ENCODE data around the gene CAMTA1. TPM values are rescaled to one million over a fixed set of nuclear protein-coding genes. Genes with fewer than 3 reads are reported as not detected.

CAMTA1 gene
- total RNA-seq, 1 donor from 2014 or later, result 77.6 TPM

- TF ChIP-seq CTCF (IDR thresholded peaks at IDR 0.05; ENCODE audit: insufficient read depth, low read depth, low read length) (no peak), EZH2 (IDR thresholded peaks at IDR 0.05; ENCODE audit: insufficient read depth, low read length) (no peak)
- H3K9me3 Mint-ChIP-seq (ENCODE audit: unreplicated experiment), result no peaks in the 10 kb centered on the region
- no peak overlapping the region for H3K27ac Mint-ChIP-seq (ENCODE audit: unreplicated experiment)
- no peaks in the 10 kb centered on the region for H3K27me3 Mint-ChIP-seq (ENCODE audit: low read depth, unreplicated experiment)
- Histone ChIP-seq H2AFZ (ENCODE audit: low read depth, low read length) (no peak overlapping the region), H3K27ac (ENCODE audit: low read depth, low read length) (no peak overlapping the region), H4K20me1 (ENCODE audit: insufficient read depth, low read length) (peaks cover 13% of the 10 kb centered on the region), H3K79me2 (ENCODE audit: insufficient read depth, low read length) (peaks cover 14% of the 10 kb centered on the region), H3K4me3 (ENCODE audit: insufficient read depth, low read depth, low read length) (no peak overlapping the region), H3K36me3 (ENCODE audit: insufficient read depth, low read length) (no peaks in the 10 kb centered on the region), H3K4me1 (ENCODE audit: insufficient read depth, low read length) (peaks cover 9% of the 10 kb centered on the region), H3K9me3 (ENCODE audit: insufficient read depth, low read depth, low read length) (no peaks in the 10 kb centered on the region), H3K9ac (ENCODE audit: low read length) (no peak overlapping the region), H3K27me3 (ENCODE audit: insufficient read depth, low read length) (no peaks in the 10 kb centered on the region), H3K4me2 (ENCODE audit: low read length) (no peak overlapping the region)
- H3K4me3 Mint-ChIP-seq (ENCODE audit: unreplicated experiment), result no peak overlapping the region
- DNase-seq (ENCODE audit: low read depth), result no peak
- no peak for FAIRE-seq
- H3K36me3 Mint-ChIP-seq (ENCODE audit: low read depth, unreplicated experiment), result peaks cover 3% of the 10 kb centered on the region
- H3K4me1 Mint-ChIP-seq (ENCODE audit: low read depth, unreplicated experiment), result peaks cover 7% of the 10 kb centered on the region
These were observed 3.1 kb upstream of the CAMTA1 start for GRCh38 chr1:6782151-6782550.

GRCh38 chr1:6783221-6783620 is 2.0 kb upstream of the CAMTA1 start:
- no peaks in the 10 kb centered on the region for H3K27me3 ChIP-seq (ENCODE audit: insufficient read depth, low read length)
- DNase-seq (ENCODE audit: low read depth) (no peak), FAIRE-seq (no peak)
- no peak overlapping the region for H3K4me3 ChIP-seq (ENCODE audit: insufficient read depth, low read depth, low read length)
- H3K9me3 ChIP-seq (ENCODE audit: insufficient read depth, low read depth, low read length), result no peaks in the 10 kb centered on the region
- peak overlapping the region; percentile 91 for H3K4me2 ChIP-seq (ENCODE audit: low read length)
- no peak overlapping the region for H2AFZ ChIP-seq (ENCODE audit: low read depth, low read length)
- Mint-ChIP-seq H3K4me3 (ENCODE audit: unreplicated experiment) (peak overlapping the region; percentile 87), H3K36me3 (ENCODE audit: low read depth, unreplicated experiment) (peaks cover 4% of the 10 kb centered on the region), H3K9me3 (ENCODE audit: unreplicated experiment) (no peaks in the 10 kb centered on the region), H3K27ac (ENCODE audit: unreplicated experiment) (peak overlapping the region; percentile 88), H3K27me3 (ENCODE audit: low read depth, unreplicated experiment) (no peaks in the 10 kb centered on the region), H3K4me1 (ENCODE audit: low read depth, unreplicated experiment) (peaks cover 10% of the 10 kb centered on the region)
- peaks cover 22% of the 10 kb centered on the region for H4K20me1 ChIP-seq (ENCODE audit: insufficient read depth, low read length)
- no peak overlapping the region for H3K27ac ChIP-seq (ENCODE audit: low read depth, low read length)
- H3K79me2 ChIP-seq (ENCODE audit: insufficient read depth, low read length), result peaks cover 25% of the 10 kb centered on the region
- TF ChIP-seq CTCF (IDR thresholded peaks at IDR 0.05; ENCODE audit: insufficient read depth, low read depth, low read length), result no peak
- no peak overlapping the region for H3K9ac ChIP-seq (ENCODE audit: low read length)
- H3K36me3 ChIP-seq (ENCODE audit: insufficient read depth, low read length), result peaks cover 3% of the 10 kb centered on the region
- H3K4me1 ChIP-seq (ENCODE audit: insufficient read depth, low read length), result peaks cover 9% of the 10 kb centered on the region

GRCh38 chr1:6783936-6784559 is 1.2 kb upstream of the CAMTA1 start:
- no peaks in the 10 kb centered on the region for H3K27me3 ChIP-seq (ENCODE audit: insufficient read depth, low read length)
- Mint-ChIP-seq H3K4me1 (ENCODE audit: low read depth, unreplicated experiment) (peaks cover 10% of the 10 kb centered on the region), H3K27me3 (ENCODE audit: low read depth, unreplicated experiment) (no peaks in the 10 kb centered on the region), H3K36me3 (ENCODE audit: low read depth, unreplicated experiment) (peaks cover 6% of the 10 kb centered on the region), H3K4me3 (ENCODE audit: unreplicated experiment) (peak overlapping the region; percentile 87), H3K9me3 (ENCODE audit: unreplicated experiment) (no peaks in the 10 kb centered on the region), H3K27ac (ENCODE audit: unreplicated experiment) (peak overlapping the region; percentile 88)
- peaks cover 33% of the 10 kb centered on the region for H3K79me2 ChIP-seq (ENCODE audit: insufficient read depth, low read length)
- FAIRE-seq, result no peak
- peak overlapping the region; percentile 91 for H3K4me2 ChIP-seq (ENCODE audit: low read length)
- H3K27ac ChIP-seq (ENCODE audit: low read depth, low read length), result peak overlapping the region; percentile 96
- DNase-seq (ENCODE audit: low read depth), result no peak
- peaks cover 30% of the 10 kb centered on the region for H4K20me1 ChIP-seq (ENCODE audit: insufficient read depth, low read length)
- peaks cover 9% of the 10 kb centered on the region for H3K4me1 ChIP-seq (ENCODE audit: insufficient read depth, low read length)
- no peaks in the 10 kb centered on the region for H3K9me3 ChIP-seq (ENCODE audit: insufficient read depth, low read depth, low read length)
- TF ChIP-seq CTCF (IDR thresholded peaks at IDR 0.05; ENCODE audit: insufficient read depth, low read depth, low read length), result no peak
- TF ChIP-seq EZH2 (IDR thresholded peaks at IDR 0.05; ENCODE audit: insufficient read depth, low read length), result no peak
- peak overlapping the region; percentile 58 for H2AFZ ChIP-seq (ENCODE audit: low read depth, low read length)
- peaks cover 3% of the 10 kb centered on the region for H3K36me3 ChIP-seq (ENCODE audit: insufficient read depth, low read length)
- H3K4me3 ChIP-seq (ENCODE audit: insufficient read depth, low read depth, low read length), result peak overlapping the region; percentile 75
- H3K9ac ChIP-seq (ENCODE audit: low read length), result peak overlapping the region; percentile 93

Data from astrocyte (in vitro differentiated cells and primary cell).